ENCODE measurements around the gene AKT3.
"Not testable (repeated sequence)": the region's sequence is repeated elsewhere in the genome, so short reads cannot be mapped to it uniquely, and the experiment has no call there.

Gene AKT3

GRCh38 chr1:243837907-243838535, 12.0 kb downstream of the AKT3 start:
- DNase-seq, result no peak

- no peak for DNase-seq
Observed at GRCh38 chr1:243834130-243834529, 15.9 kb downstream of the AKT3 start.

GRCh38 chr1:243831463-243831862, 18.6 kb downstream of the AKT3 start:
- DNase-seq, result no peak

- DNase-seq, result no peak
Observed at GRCh38 chr1:243827206-243827605, 22.8 kb downstream of the AKT3 start.

GRCh38 chr1:243824907-243825306, 25.1 kb downstream of the AKT3 start:
- not testable (repeated sequence) for DNase-seq

- DNase-seq, result no peak
Observed at GRCh38 chr1:243821177-243821680, 28.8 kb downstream of the AKT3 start.

- no peak for DNase-seq
Observed at GRCh38 chr1:243819438-243819839, 30.6 kb downstream of the AKT3 start.

GRCh38 chr1:243818978-243819377, 31.1 kb downstream of the AKT3 start:
- DNase-seq, result no peak

GRCh38 chr1:243814718-243815117, 35.3 kb downstream of the AKT3 start:
- no peak for DNase-seq

- not testable (repeated sequence) for DNase-seq
Observed at GRCh38 chr1:243807346-243807745, 42.7 kb downstream of the AKT3 start.

GRCh38 chr1:243806310-243806709, 43.7 kb downstream of the AKT3 start:
- DNase-seq, result no peak

- no peak for DNase-seq
Observed at GRCh38 chr1:243802736-243803135, 47.3 kb downstream of the AKT3 start.

GRCh38 chr1:243801378-243801777, 48.7 kb downstream of the AKT3 start:
- DNase-seq, result no peak

- no peak for DNase-seq
Observed at GRCh38 chr1:243799908-243800307, 50.1 kb downstream of the AKT3 start.

GRCh38 chr1:243798726-243799125, 51.3 kb downstream of the AKT3 start:
- no peak for DNase-seq

- no peak for DNase-seq
Observed at GRCh38 chr1:243796016-243796415, 54.0 kb downstream of the AKT3 start.

GRCh38 chr1:243793298-243793697, 56.7 kb downstream of the AKT3 start:
- no peak for DNase-seq

GRCh38 chr1:243792891-243793290, 57.2 kb downstream of the AKT3 start:
- DNase-seq, result no peak

- DNase-seq, result no peak
Observed at GRCh38 chr1:243792401-243792800, 57.6 kb downstream of the AKT3 start.

- no peak for DNase-seq
Observed at GRCh38 chr1:243791586-243792267, 58.3 kb downstream of the AKT3 start.

GRCh38 chr1:243790404-243790803, 59.6 kb downstream of the AKT3 start:
- no peak for DNase-seq

- no peak for DNase-seq
Observed at GRCh38 chr1:243786531-243786930, 63.5 kb downstream of the AKT3 start.

- no peak for DNase-seq
Observed at GRCh38 chr1:243784506-243784905, 65.5 kb downstream of the AKT3 start.

- DNase-seq, result no peak
Observed at GRCh38 chr1:243783714-243784113, 66.3 kb downstream of the AKT3 start.
